HG03196 (cell line): ENCODE results near the gene NRL.
"Not testable (repeated sequence)": the region's sequence is repeated elsewhere in the genome, so short reads cannot be mapped to it uniquely, and the experiment has no call there.

Source experiments
- ATAC-seq: cut with Tn5 transposase; IDR thresholded peaks from one replicate; pipeline ENCODE4 v1.9.1; 2021; ENCODE audit not compliant: unreplicated experiment

The NRL gene

GRCh38 chr14:24054646-24055045, 60.1 kb downstream of the NRL start:
- ATAC-seq, result no peak

- ATAC-seq, result no peak
These were observed 60.5 kb downstream of the NRL start for GRCh38 chr14:24054324-24054641.

GRCh38 chr14:24053548-24054323, 61.0 kb downstream of the NRL start:
- no peak for ATAC-seq

GRCh38 chr14:24052656-24053547, 61.8 kb downstream of the NRL start:
- no peak for ATAC-seq

GRCh38 chr14:24051789-24052655, 62.7 kb downstream of the NRL start, which contains the start of gene CARMIL3:
Gene CARMIL3 (plus strand): TSS chr14:24052009. CDS start chr14:24052154, 145 bp downstream.
- ATAC-seq, result peak; percentile 58

- ATAC-seq, result no peak
These were observed 63.5 kb downstream of the NRL start for GRCh38 chr14:24051176-24051788.

- ATAC-seq, result not testable (repeated sequence)
These were observed 64.0 kb downstream of the NRL start for GRCh38 chr14:24050753-24051152.

- not testable (repeated sequence) for ATAC-seq
These were observed 65.7 kb downstream of the NRL start for GRCh38 chr14:24049002-24049401.

GRCh38 chr14:24042746-24043145, 72.0 kb downstream of the NRL start:
- ATAC-seq, result no peak

- ATAC-seq, result no peak
These were observed 74.1 kb downstream of the NRL start for GRCh38 chr14:24040692-24041091.

- no peak for ATAC-seq
These were observed 76.1 kb downstream of the NRL start for GRCh38 chr14:24038686-24039085.

GRCh38 chr14:24037658-24038037, 77.1 kb downstream of the NRL start:
- ATAC-seq, result no peak

GRCh38 chr14:24036963-24037657, 77.6 kb downstream of the NRL start:
- not testable (repeated sequence) for ATAC-seq

- ATAC-seq, result peak; percentile 67
These were observed 78.4 kb downstream of the NRL start for GRCh38 chr14:24036169-24036962.

- ATAC-seq, result peak; percentile 2
These were observed 79.0 kb downstream of the NRL start for GRCh38 chr14:24035769-24036168.

GRCh38 chr14:24032727-24033418, 81.9 kb downstream of the NRL start:
- ATAC-seq, result no peak

- not testable (repeated sequence) for ATAC-seq
These were observed 83.4 kb downstream of the NRL start for GRCh38 chr14:24031331-24031730.

- ATAC-seq, result not testable (repeated sequence)
These were observed 85.1 kb downstream of the NRL start for GRCh38 chr14:24029687-24030086.
